Astrocyte (in vitro differentiated cells and primary cell): Measurements from ENCODE around the gene TWIST2. TPM values are rescaled to one million over a fixed set of nuclear protein-coding genes. Genes with fewer than 3 reads are reported as not detected.

Source experiments
- DNase-seq: peaks from one replicate; pipeline ENCODE4 v3.0.0-alpha.2; 2010; ENCODE audit warnings: low read depth
- FAIRE-seq: peaks from 2 replicates; lab custom pipeline; 2011; peaks lifted over from hg19 to GRCh38; lab: Jason Lieb, UNC
- H2AFZ ChIP-seq: 2 replicates; pipeline ENCODE4 v1.6.0; 2012; ENCODE audit warnings: low read depth, low read length, inconsistent platforms
- H3K27ac ChIP-seq: 2 replicates; pipeline ENCODE4 v1.5.1; 2011; ENCODE audit warnings: low read depth, low read length, inconsistent platforms
- H3K27me3 ChIP-seq: 2 replicates; pipeline ENCODE4 v1.6.0; 2011; ENCODE audit warnings: low read length, inconsistent platforms; ENCODE audit not compliant: insufficient read depth
- H3K36me3 ChIP-seq: 2 replicates; pipeline ENCODE4 v1.5.1; 2011; ENCODE audit warnings: low read length, inconsistent platforms; ENCODE audit not compliant: insufficient read depth
- H3K4me1 ChIP-seq: 2 replicates; pipeline ENCODE4 v1.5.1; 2011; ENCODE audit warnings: low read length, inconsistent platforms; ENCODE audit not compliant: insufficient read depth
- H3K4me2 ChIP-seq: 2 replicates; pipeline ENCODE4 v1.6.0; 2012; ENCODE audit warnings: low read length, inconsistent platforms
- H3K4me3 ChIP-seq: 2 replicates; pipeline ENCODE4 v1.5.1; 2011; ENCODE audit warnings: low read depth, mild to moderate bottlenecking, low read length, inconsistent platforms; ENCODE audit not compliant: insufficient read depth
- H3K79me2 ChIP-seq: 2 replicates; pipeline ENCODE4 v1.6.0; 2012; ENCODE audit warnings: mild to moderate bottlenecking, low read length, inconsistent platforms; ENCODE audit not compliant: insufficient read depth
- H3K9ac ChIP-seq: 2 replicates; pipeline ENCODE4 v1.6.0; 2012; ENCODE audit warnings: mild to moderate bottlenecking, low read length, inconsistent platforms
- H3K9me3 ChIP-seq: 2 replicates; pipeline ENCODE4 v1.5.1; 2012; ENCODE audit warnings: low read depth, mild to moderate bottlenecking, low read length, inconsistent platforms; ENCODE audit not compliant: insufficient read depth
- H4K20me1 ChIP-seq: 2 replicates; pipeline ENCODE4 v1.6.0; 2012; ENCODE audit warnings: low read length, inconsistent platforms; ENCODE audit not compliant: insufficient read depth
- H3K27ac Mint-ChIP-seq: one replicate; pipeline ENCODE4 v1.8.0; 2021; ENCODE audit warnings: mild to moderate bottlenecking, mixed read lengths; ENCODE audit not compliant: unreplicated experiment
- H3K27me3 Mint-ChIP-seq: one replicate; pipeline ENCODE4 v1.8.0; 2021; ENCODE audit warnings: low read depth, mixed read lengths; ENCODE audit not compliant: unreplicated experiment
- H3K36me3 Mint-ChIP-seq: one replicate; pipeline ENCODE4 v1.8.0; 2021; ENCODE audit warnings: low read depth, mixed read lengths; ENCODE audit not compliant: unreplicated experiment
- H3K4me1 Mint-ChIP-seq: one replicate; pipeline ENCODE4 v1.8.0; 2021; ENCODE audit warnings: low read depth, mixed read lengths; ENCODE audit not compliant: unreplicated experiment
- H3K4me3 Mint-ChIP-seq: one replicate; pipeline ENCODE4 v1.8.0; 2021; ENCODE audit warnings: mild to moderate bottlenecking, moderate library complexity, mixed read lengths; ENCODE audit not compliant: unreplicated experiment
- H3K9me3 Mint-ChIP-seq: one replicate; pipeline ENCODE4 v1.8.0; 2021; ENCODE audit warnings: mild to moderate bottlenecking, mixed read lengths; ENCODE audit not compliant: unreplicated experiment
- EZH2 ChIP-seq: IDR thresholded peaks from 2 replicates; pipeline ENCODE4 v1.6.1; 2012; ENCODE audit warnings: mild to moderate bottlenecking, low read length, inconsistent platforms; ENCODE audit not compliant: insufficient read depth
- total RNA-seq: library from RNA; stranded (reverse); gene quantifications from 2 replicates; pipeline ENCODE4 v1.2.1, GENCODE V29; 2021
- TF ChIP-seq, protein P1 (sequence below): IDR thresholded peaks from 2 replicates; pipeline ENCODE4 v1.5.1; 2011; ENCODE audit warnings: low read depth, mild to moderate bottlenecking, inconsistent platforms, low read length, moderate library complexity; ENCODE audit not compliant: insufficient read depth

Gene TWIST2
- total RNA-seq, 1 donor from 2014 or later = 3.2 TPM

DNA sequence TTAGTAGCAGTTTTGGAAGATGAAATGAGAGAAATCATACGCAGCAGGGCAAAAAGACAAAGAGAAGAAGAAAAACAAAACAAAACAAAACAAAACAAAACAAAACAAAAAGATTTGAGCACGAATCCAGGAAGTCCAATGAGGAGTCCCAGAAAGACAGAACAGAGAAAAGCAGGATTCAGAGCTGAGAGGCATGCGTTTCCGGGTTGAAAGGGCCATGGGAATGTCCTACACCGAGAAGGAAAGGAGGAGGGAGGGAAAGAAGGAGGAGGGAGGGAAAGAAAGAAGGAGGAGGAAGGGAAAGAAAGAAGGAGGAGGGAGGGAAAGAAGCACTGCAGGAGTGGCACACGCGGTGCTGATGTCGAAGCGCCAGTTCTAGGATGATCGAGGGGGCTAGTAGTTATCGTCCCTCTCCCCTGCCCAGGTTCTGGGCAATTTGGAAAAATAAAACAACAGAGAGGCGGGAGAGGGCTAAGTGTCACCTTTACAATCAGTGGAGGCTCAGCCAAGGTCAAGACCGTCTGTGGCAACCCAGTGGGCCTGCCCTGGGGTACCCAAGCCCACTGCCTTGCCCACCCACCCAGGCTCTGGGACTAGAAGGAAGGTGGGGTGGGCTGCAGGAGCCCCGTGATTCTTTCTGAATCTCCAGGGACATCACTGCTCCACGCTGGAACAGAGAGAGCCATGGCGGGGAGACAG is 68.4 kb downstream of the TWIST2 start:
- H3K9ac ChIP-seq = no peak overlapping the region
- FAIRE-seq = no peak
- no peak for DNase-seq
- H3K27me3 ChIP-seq = no peaks in the 10 kb centered on the region
- H3K4me3 ChIP-seq = no peak overlapping the region
- H3K27ac ChIP-seq = no peak overlapping the region
- Mint-ChIP-seq H3K27me3 (peaks cover 17% of the 10 kb centered on the region), H3K4me3 (no peak overlapping the region), H3K4me1 (peaks cover 6% of the 10 kb centered on the region), H3K27ac (no peak overlapping the region), H3K36me3 (peaks cover 3% of the 10 kb centered on the region), H3K9me3 (peaks cover 8% of the 10 kb centered on the region)
- H3K36me3 ChIP-seq = peaks cover 3% of the 10 kb centered on the region
- H2AFZ ChIP-seq = no peak overlapping the region
- H3K9me3 ChIP-seq = peaks cover 3% of the 10 kb centered on the region
- no peak overlapping the region for H3K4me2 ChIP-seq
- H3K79me2 ChIP-seq = no peaks in the 10 kb centered on the region
- H4K20me1 ChIP-seq = no peaks in the 10 kb centered on the region
- no peak for TF ChIP-seq EZH2
- TF ChIP-seq, protein P1, sequence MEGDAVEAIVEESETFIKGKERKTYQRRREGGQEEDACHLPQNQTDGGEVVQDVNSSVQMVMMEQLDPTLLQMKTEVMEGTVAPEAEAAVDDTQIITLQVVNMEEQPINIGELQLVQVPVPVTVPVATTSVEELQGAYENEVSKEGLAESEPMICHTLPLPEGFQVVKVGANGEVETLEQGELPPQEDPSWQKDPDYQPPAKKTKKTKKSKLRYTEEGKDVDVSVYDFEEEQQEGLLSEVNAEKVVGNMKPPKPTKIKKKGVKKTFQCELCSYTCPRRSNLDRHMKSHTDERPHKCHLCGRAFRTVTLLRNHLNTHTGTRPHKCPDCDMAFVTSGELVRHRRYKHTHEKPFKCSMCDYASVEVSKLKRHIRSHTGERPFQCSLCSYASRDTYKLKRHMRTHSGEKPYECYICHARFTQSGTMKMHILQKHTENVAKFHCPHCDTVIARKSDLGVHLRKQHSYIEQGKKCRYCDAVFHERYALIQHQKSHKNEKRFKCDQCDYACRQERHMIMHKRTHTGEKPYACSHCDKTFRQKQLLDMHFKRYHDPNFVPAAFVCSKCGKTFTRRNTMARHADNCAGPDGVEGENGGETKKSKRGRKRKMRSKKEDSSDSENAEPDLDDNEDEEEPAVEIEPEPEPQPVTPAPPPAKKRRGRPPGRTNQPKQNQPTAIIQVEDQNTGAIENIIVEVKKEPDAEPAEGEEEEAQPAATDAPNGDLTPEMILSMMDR = no peak
- H3K4me1 ChIP-seq = peaks cover 18% of the 10 kb centered on the region

DNA sequence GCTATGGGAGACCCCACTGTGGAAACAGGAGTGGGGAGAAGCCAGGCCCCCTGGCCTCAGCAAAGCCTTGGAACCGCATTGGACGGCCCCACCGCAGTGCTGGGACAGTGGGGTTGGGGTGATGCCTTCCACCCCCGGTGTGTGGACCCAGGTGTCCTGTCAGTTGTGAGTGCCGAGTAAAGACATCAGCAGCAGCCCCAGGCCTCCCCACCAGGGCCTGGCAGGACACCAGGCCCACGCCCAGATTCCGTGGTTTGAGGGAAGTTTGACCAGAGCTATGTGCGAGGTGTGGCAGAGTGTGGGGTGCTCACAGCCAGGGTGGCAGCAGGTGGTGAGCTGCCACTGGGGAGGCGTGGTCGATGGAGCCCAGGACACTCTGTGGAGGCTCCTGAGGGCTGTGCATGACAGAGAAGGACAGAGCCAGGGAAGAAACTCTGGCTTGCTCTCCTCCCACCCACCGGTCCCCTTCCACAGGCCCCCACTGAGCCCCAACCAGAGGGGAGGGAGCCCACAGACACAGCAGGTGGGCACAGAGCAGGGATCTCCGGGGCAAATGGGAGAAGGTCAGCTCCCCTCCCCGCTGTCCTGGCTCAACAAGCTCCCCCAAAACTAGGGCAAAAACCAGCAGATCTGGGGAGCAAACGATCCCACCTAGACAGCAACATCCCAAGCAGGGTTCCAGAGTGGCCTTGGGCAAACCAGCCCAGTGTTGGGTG is 69.1 kb downstream of the TWIST2 start:
- FAIRE-seq = no peak
- Mint-ChIP-seq H3K4me3 (no peak overlapping the region), H3K4me1 (peaks cover 6% of the 10 kb centered on the region), H3K9me3 (peaks cover 8% of the 10 kb centered on the region), H3K27ac (no peak overlapping the region), H3K36me3 (peaks cover 2% of the 10 kb centered on the region), H3K27me3 (peaks cover 20% of the 10 kb centered on the region)
- peak; percentile 35 for DNase-seq
- no peaks in the 10 kb centered on the region for H3K79me2 ChIP-seq
- TF ChIP-seq, protein P1 = no peak
- no peak for TF ChIP-seq EZH2
- no peak overlapping the region for H3K9ac ChIP-seq
- no peaks in the 10 kb centered on the region for H3K36me3 ChIP-seq
- no peak overlapping the region for H3K4me3 ChIP-seq
- no peak overlapping the region for H3K4me2 ChIP-seq
- H3K27me3 ChIP-seq = no peaks in the 10 kb centered on the region
- H4K20me1 ChIP-seq = no peaks in the 10 kb centered on the region
- peaks cover 18% of the 10 kb centered on the region for H3K4me1 ChIP-seq
- H3K27ac ChIP-seq = no peak overlapping the region
- peaks cover 3% of the 10 kb centered on the region for H3K9me3 ChIP-seq
- no peak overlapping the region for H2AFZ ChIP-seq
